NOMO-1 (cell line): ENCODE measurements around the gene DHRS11.

Experiments
- DNase-seq, 2 experiments: peaks; one replicate each; lab custom pipeline; 2025; ENCODE audit not compliant: unreplicated experiment in 2 of 2; lab: John Stamatoyannopoulos, UW

The DHRS11 gene

DNA sequence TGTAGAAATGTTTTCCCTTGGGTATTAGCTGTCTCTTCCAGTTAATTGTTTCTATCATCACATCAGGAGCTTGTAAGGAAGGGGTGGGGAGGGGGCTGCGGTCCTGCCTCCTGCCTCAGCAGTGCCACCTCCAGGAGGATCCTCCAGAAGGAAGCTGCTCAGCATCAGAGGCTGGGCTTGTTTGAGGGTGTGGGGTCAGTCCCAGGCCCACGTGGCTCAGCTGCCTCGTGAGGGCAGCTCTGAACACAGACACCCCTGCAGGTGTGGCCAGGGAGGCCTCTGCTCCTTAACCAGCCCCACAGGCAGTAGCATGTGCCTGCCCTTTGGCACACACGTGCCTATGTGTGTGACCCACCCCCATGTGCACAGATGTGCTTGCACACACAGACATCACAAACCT is 56.0 kb downstream of the DHRS11 start:
- DNase-seq: no peak

DNA sequence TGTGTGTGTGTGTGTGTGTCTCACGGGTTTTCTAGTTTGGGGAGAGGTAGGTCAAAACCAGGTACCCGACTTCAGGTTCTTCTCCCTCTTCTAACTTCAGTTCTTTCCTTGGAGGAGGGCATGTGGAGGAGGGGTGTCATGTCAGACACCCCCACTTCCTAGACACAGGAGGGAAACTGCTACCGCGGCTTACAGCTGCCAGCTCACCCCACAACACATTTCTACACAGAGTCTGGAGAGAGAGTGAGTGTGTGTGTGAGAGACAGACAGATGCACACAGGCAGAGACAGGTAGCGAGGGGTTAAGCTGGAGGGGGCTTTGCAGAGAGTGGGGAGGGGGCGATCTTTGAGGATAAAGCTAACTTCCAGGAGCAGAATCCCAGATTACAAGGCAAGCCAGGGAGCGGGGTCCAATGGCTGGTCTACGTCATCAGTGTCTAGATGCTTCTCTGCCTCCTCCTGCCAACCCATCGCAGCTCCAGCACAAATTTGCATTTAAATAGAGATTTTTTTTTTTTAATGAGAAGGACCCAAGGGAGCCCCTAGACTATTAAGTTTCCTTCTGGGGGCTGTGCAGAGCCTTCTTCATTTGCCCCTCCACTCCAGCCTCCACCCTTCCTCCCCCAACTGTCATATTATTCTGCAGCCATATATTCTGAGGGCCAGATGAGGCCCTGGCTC is 58.6 kb downstream of the DHRS11 start:
- no peak for DNase-seq
